ENCODE measurements around the gene DHRS1.

The DHRS1 gene

DNA sequence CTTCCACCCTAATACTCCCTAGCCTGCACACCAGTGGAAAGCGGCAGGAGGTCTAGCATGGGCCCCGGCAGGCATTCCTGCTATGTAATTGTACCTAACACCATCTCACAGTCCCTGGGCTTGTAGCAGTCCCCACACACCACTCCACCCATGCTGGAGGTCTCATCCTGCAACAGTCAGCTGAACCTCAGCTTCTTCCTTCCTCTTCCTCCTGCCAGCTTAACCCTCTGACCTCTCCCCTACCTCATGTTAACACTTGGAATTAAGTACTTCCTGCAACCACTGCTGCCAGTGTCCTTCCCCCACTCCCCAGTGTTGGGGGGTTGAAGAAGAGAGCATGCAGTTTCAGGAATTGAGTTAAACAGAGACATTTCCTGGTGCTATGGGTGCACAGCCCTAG lies 27.7 kb upstream of the DHRS1 start:
- peak; percentile 59 for DNase-seq

DNA sequence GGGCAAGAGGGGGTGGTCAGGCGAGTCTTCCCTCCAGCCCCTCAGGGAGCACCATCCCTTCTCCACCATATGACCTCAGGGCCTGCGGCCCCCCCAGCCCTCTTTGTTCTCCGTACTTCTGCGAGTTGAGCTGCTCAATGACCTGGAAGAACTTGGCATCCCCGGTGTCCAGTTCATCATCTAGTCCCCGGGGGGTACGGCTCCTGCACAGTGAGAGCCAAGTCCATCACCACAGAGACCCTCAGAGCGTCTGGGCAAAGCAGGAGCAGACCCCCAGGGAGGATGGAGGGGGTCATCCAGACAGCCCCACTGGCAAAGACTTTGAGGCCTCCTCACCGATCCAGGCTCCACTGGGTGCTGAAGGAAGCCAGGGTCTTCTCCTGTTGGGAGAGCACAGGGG lies 26.4 kb upstream of the DHRS1 start:
- no peak for DNase-seq

DNA sequence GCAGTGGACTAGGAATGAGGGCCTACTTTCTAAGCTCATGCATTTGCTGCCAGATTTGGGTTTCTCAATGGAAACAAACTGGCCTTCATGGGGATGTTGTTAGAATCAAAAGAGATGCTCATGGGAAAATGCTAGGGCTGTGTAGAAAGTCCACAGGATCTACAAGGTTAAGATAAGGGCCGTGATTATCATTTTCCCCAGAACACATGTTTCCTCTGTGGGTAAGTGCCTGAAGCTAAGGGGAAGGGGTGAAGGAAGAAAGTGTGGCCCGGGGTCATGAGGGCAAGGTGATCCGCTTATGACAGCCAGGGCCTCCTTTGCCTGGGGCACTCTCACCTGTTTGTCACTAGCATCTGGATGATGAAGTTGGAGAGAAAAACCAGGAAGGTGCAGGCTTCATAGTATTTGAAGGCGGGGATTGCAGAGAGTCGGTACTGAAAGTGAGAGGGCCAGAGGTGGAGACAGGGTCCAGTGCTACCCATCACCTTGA lies 25.5 kb upstream of the DHRS1 start:
- DNase-seq, result no peak

GRCh38 chr14:24324024-24324423 lies 24.4 kb upstream of the DHRS1 start:
- DNase-seq, result no peak

DNA sequence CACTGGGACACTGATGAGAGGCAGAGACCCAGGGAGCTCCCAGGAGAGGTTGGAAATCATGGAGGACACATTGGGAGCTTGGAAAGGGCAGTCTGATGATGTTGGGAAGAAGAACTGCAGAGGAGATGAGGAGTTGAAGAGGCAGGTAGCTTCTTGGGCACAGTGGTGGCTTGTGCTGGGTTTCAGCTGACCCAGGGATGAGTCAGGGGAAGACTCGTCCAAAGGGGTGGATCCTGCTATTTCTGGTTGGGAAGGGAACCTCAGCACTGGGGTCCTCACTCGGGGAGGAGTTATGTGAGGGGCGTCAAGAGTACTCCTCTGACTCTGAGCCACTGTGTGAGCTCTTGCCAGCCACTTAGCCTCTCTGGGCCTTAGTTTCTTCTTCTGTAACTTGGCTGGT lies 23.8 kb upstream of the DHRS1 start:
- no peak for DNase-seq

DNA sequence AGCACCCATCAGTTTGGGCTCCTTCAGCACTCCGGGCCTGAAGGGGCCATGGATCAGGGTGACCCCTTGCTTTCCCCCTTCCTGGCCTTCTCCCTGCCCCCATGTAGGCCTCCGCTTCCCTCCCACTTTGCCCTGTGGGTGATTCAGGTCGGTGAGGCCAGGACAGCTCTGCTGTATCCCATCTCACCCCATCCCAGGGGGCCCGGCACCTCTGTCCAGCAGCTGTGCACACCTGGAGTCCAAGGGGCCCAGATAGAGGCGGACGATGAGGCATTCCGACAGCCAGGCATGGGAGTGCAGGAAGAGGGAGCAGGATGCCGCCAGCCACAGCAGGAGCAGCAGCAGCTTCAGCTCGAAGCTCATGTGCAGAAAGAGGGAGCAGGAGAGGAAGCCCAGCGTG lies 23.1 kb upstream of the DHRS1 start:
- DNase-seq, result no peak

GRCh38 chr14:24321212-24321975 lies 21.8 kb upstream of the DHRS1 start:
- no peak for DNase-seq

DNA sequence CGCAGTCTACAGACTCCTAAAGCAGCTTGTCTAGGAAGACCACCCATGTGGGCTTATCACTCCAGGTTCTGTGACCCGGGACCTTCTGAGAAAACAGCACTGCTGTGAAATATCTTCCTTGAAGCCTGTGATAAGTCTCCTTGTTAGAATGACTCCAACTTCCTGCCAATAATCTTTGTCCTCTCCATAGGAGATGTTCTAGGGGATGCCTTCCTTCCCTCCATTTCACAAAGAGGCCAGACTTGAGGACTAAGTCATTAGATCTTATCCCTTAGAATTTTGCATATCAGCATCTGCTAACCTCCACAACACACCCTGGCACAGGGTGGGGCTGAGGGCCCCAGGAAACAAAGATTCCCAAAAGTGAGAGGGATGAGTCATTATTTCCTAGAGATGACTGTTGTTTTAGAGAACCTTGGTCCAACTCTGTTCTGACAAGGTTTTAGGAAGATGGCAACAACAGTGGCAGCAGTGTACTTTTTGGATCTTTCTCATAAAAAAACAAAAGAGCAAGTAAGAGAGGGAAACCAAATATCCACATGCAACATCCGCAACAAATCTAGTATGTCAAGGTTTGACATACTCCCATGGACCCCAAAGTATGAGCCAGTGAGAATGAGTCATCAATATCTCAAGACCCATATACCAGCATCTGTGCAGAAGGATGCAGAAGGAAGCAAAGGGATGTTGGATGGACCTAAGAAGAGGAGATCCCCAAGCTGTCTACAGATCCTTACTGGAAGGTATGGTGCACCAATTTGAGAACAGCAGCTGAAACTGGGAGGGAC lies 17.8 kb upstream of the DHRS1 start:
- DNase-seq, result no peak

GRCh38 chr14:24316597-24316950 lies 17.0 kb upstream of the DHRS1 start:
- no peak for DNase-seq

- DNase-seq, result no peak
These were observed 16.4 kb upstream of the DHRS1 start for GRCh38 chr14:24315807-24316596.

DNA sequence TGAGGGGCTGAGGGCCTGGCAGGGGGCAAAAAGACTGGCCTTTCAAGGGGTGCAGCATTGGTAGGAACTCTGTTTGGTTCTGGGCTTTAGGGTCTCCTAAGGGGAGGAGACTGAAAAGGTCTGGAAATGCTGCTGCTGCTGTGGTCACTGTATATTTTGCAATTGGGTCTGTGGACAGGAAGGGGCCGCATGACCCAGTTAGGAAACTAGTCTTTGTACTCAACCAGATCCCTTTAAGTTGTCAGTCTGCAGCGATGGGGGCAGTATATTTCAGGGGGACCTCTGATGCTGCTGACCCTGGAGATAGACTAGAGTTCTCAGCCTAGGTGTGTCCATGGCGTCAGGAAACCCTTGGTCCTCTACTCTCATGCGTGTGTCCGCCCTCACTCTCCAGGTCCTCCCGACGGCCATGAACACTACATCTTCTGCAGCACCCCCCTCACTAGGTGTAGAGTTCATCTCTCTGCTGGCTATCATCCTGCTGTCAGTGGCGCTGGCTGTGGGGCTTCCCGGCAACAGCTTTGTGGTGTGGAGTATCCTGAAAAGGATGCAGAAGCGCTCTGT lies 15.7 kb upstream of the DHRS1 start:
- DNase-seq, result no peak

GRCh38 chr14:24314377-24315193 lies 15.0 kb upstream of the DHRS1 start:
- no peak for DNase-seq

GRCh38 chr14:24313913-24314312 lies 14.3 kb upstream of the DHRS1 start:
- no peak for DNase-seq

DNA sequence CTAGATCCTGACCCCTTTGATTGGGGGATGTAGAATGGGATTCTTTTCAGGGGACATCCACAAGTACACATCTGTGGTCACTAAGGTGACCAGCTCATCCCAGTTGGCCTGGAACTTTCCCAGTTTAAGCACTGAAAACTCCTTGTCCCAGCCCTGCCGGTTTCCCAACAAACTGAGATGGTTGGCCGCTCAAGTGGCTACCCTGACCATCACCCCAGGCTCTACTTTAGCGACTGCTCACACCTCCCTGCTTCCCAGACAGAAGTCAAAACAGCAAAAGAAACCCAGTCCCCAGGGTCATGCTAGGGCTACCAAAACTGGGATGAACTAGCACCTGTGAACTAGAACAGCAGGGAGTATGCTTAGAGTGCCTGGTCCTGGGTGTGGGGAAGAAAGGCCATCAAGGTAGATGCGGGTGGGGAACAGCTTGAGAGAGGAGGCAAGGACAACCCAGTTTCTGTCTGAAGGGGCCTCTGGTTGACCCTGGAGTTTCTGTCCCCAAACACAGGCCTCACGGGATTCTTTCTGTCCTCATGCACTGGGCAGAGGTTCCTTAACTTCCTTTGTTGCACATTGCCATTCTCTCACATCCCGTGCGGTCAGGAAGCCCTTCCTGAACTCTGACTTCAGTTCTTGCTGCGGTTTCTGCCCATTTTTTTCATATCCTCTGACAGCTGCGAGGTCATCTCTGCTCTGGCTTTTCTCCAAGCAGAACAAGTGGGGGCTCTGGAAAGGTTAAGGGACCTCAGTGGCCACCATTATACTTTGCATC lies 13.3 kb upstream of the DHRS1 start:
- DNase-seq, result peak; percentile 84

DNA sequence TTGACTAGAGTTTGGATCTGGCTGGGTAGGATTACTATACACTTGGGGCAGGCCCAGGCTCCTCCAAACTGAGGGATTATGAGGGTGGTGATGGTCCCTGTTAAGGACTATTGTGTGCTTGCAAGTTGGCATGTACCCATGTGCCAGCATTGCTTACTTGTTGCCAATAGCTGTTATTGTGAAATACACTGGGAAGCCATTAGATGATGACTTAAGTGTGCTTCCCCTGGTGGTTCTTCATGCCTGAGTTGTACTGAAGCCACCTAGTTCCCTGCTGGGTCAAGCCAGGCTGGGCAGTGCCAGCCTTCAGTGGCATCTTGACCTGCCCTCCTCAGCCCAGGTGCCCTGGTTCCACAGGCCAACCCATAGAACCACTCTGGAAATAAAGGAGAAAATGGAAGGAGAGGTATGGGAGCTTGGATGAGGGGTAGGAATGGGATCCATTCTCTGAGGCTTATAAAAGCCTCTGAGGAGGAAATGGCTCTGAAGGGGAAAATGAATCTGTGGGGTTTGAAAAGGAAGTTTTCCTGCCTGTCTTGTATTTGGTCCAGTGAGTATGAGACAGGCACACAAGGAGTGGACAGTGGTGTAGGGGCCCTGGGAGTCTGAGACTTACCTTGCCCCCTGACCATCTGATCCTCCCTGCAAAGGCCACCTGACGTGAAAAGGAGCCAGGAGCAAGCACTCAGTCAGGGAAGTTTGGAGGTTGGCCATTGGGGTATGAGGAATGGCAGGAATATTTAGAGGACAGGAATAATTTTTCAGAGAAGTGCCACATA lies 12.4 kb upstream of the DHRS1 start:
- DNase-seq, result no peak

DNA sequence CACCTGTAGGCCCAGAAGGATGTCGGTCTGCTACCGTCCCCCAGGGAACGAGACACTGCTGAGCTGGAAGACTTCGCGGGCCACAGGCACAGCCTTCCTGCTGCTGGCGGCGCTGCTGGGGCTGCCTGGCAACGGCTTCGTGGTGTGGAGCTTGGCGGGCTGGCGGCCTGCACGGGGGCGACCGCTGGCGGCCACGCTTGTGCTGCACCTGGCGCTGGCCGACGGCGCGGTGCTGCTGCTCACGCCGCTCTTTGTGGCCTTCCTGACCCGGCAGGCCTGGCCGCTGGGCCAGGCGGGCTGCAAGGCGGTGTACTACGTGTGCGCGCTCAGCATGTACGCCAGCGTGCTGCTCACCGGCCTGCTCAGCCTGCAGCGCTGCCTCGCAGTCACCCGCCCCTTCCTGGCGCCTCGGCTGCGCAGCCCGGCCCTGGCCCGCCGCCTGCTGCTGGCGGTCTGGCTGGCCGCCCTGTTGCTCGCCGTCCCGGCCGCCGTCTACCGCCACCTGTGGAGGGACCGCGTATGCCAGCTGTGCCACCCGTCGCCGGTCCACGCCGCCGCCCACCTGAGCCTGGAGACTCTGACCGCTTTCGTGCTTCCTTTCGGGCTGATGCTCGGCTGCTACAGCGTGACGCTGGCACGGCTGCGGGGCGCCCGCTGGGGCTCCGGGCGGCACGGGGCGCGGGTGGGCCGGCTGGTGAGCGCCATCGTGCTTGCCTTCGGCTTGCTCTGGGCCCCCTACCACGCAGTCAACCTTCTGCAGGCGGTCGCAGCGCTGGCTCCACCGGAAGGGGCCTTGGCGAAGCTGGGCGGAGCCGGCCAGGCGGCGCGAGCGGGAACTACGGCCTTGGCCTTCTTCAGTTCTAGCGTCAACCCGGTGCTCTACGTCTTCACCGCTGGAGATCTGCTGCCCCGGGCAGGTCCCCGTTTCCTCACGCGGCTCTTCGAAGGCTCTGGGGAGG lies 11.3 kb upstream of the DHRS1 start, which contains the start of gene LTB4R:
Gene LTB4R, plus strand, starts transcription at position 857 of the 959 bp plus-strand sequence. CDS start 4,150 bp downstream, outside the sequence.
- DNase-seq, result peak; percentile 15

- no peak for DNase-seq
These were observed 10.7 kb upstream of the DHRS1 start for GRCh38 chr14:24310265-24310645.

GRCh38 chr14:24309538-24310264 lies 10.1 kb upstream of the DHRS1 start, which contains the start of gene LTB4R2:
LTB4R2 (plus strand) TSS chr14:24310140; CDS start chr14:24310665, 525 bp downstream.
- no peak for DNase-seq
